GM23338 (cell line): ENCODE measurements around the gene EYS. TPM values are rescaled to one million over a fixed set of nuclear protein-coding genes. Genes with fewer than 3 reads are reported as not detected.

Source experiments
- ATAC-seq: fragments of 200-7000 bp; cut with Tn5 transposase; 3 replicates; pipeline ENCODE4 v1.9.1; 2020
- DNase-seq: peaks from one replicate; pipeline ENCODE4 v3.0.0-alpha.2; 2015; ENCODE audit warnings: low spot score
- H2AFZ ChIP-seq: fragments of 200-600 bp; sonication (generic); 2 replicates; pipeline ENCODE4 v1.8.0; 2016; ENCODE audit warnings: antibody characterized with exemption, mild to moderate bottlenecking, moderate library complexity
- H3F3A ChIP-seq: fragments of 200-600 bp; sonication (generic); replicated peaks from 2 replicates; pipeline ENCODE4 v1.8.0; 2017; ENCODE audit warnings: antibody characterized with exemption, mixed run types, low read depth
- H3K27ac ChIP-seq: fragments of 200-600 bp; sonication (generic); 2 replicates; pipeline ENCODE4 v1.6.1; 2016; ENCODE audit warnings: low read depth
- H3K27me3 ChIP-seq: fragments of 200-600 bp; sonication (generic); 2 replicates; pipeline ENCODE4 v1.8.0; 2016; ENCODE audit warnings: mild to moderate bottlenecking, mixed run types, moderate library complexity; ENCODE audit not compliant: insufficient read depth
- H3K36me3 ChIP-seq: fragments of 200-600 bp; sonication (generic); 2 replicates; pipeline ENCODE4 v1.8.0; 2016; ENCODE audit warnings: mild to moderate bottlenecking; ENCODE audit not compliant: insufficient read depth
- H3K4me1 ChIP-seq: fragments of 200-600 bp; sonication (generic); 2 replicates; pipeline ENCODE4 v1.8.0; 2016; ENCODE audit warnings: mild to moderate bottlenecking, moderate library complexity; ENCODE audit not compliant: insufficient read depth
- H3K4me2 ChIP-seq: fragments of 200-600 bp; sonication (generic); 2 replicates; pipeline ENCODE4 v1.7.1; 2017; ENCODE audit warnings: mixed run types
- H3K4me3 ChIP-seq: fragments of 200-600 bp; sonication (generic); 2 replicates; pipeline ENCODE4 v1.6.1; 2016; ENCODE audit warnings: mixed run types
- H3K79me2 ChIP-seq: fragments of 200-600 bp; sonication (generic); replicated peaks from 2 replicates; pipeline ENCODE4 v1.8.0; 2017; ENCODE audit warnings: mild to moderate bottlenecking; ENCODE audit not compliant: insufficient read depth
- H3K9me2 ChIP-seq: fragments of 200-600 bp; sonication (generic); 2 replicates; pipeline ENCODE4 v1.8.0; 2017; ENCODE audit not compliant: insufficient read depth
- H4K20me1 ChIP-seq: fragments of 200-600 bp; sonication (generic); replicated peaks from 2 replicates; pipeline ENCODE4 v1.8.0; 2017; ENCODE audit warnings: mild to moderate bottlenecking; ENCODE audit not compliant: insufficient read depth
- H3K27ac Mint-ChIP-seq: 2 replicates; pipeline ENCODE4 v1.8.0; 2020; ENCODE audit warnings: inconsistent platforms, mild to moderate bottlenecking, moderate library complexity, mixed read lengths
- H3K27me3 Mint-ChIP-seq: 3 replicates; pipeline ENCODE4 v1.8.0; 2022; ENCODE audit warnings: low read depth, mild to moderate bottlenecking, moderate library complexity, mixed read lengths, inconsistent platforms; ENCODE audit not compliant: insufficient read depth, poor library complexity
- H3K36me3 Mint-ChIP-seq: 3 replicates; pipeline ENCODE4 v1.8.0; 2021; ENCODE audit warnings: low read depth, mild to moderate bottlenecking, inconsistent platforms, moderate library complexity, mixed read lengths
- H3K4me1 Mint-ChIP-seq: 3 replicates; pipeline ENCODE4 v1.8.0; 2020; ENCODE audit warnings: mild to moderate bottlenecking, inconsistent platforms, mixed read lengths
- H3K4me3 Mint-ChIP-seq: 3 replicates; pipeline ENCODE4 v1.8.0; 2021; ENCODE audit warnings: moderate library complexity, mild to moderate bottlenecking, inconsistent platforms, mixed read lengths
- H3K9me3 Mint-ChIP-seq: 3 replicates; pipeline ENCODE4 v1.8.0; 2020; ENCODE audit warnings: moderate library complexity, mild to moderate bottlenecking, inconsistent platforms, mixed read lengths
- CREB1 ChIP-seq: fragments of 250-450 bp; sonication (Bioruptor Pico); IDR thresholded peaks from 2 replicates; pipeline ENCODE4 v1.5.0; 2020; ENCODE audit warnings: low read depth, mild to moderate bottlenecking, moderate library complexity
- CTCF ChIP-seq, 2 experiments: fragments of 200-600 bp in 1 of 2; sonication (generic) in 1 of 2; conservative IDR thresholded peaks; 2 replicates each; pipeline versions ENCODE4 v1.5.1 to v1.6.1; 2016 to 2017; ENCODE audit warnings: antibody characterized with exemption in 2 of 2, low read depth in 2 of 2, mild to moderate bottlenecking in 2 of 2, moderate library complexity in 1 of 2
- ETS1 ChIP-seq: IDR thresholded peaks from 2 replicates; pipeline ENCODE4 v1.6.1; 2016; ENCODE audit warnings: antibody characterized with exemption
- EZH2 ChIP-seq: fragments of 200-600 bp; sonication (generic); IDR thresholded peaks from one replicate; pipeline ENCODE4 v1.8.0; 2017; ENCODE audit warnings: antibody characterized with exemption, mild to moderate bottlenecking, low read depth; ENCODE audit not compliant: unreplicated experiment
- EZH2phosphoT487 ChIP-seq: fragments of 200-600 bp; sonication (generic); IDR thresholded peaks from one replicate; pipeline ENCODE4 v1.8.1; 2018; ENCODE audit warnings: antibody characterized with exemption; ENCODE audit not compliant: unreplicated experiment
- JUNB ChIP-seq: IDR thresholded peaks from one replicate; pipeline ENCODE4 v1.6.1; 2016; ENCODE audit warnings: antibody characterized with exemption; ENCODE audit not compliant: unreplicated experiment
- NANOG ChIP-seq: IDR thresholded peaks from 2 replicates; pipeline ENCODE4 v1.6.1; 2016; ENCODE audit warnings: antibody characterized with exemption, borderline replicate concordance
- POLR2AphosphoS5 ChIP-seq: IDR thresholded peaks from 2 replicates; pipeline ENCODE4 v1.6.1; 2016; ENCODE audit warnings: antibody characterized with exemption, low read depth
- REST ChIP-seq: IDR thresholded peaks from one replicate; pipeline ENCODE4 v1.6.1; 2018; ENCODE audit warnings: antibody characterized with exemption; ENCODE audit not compliant: unreplicated experiment
- STAT1 ChIP-seq: IDR thresholded peaks from one replicate; pipeline ENCODE4 v1.6.1; 2016; ENCODE audit warnings: antibody characterized with exemption; ENCODE audit not compliant: unreplicated experiment
- ZNF114 ChIP-seq: fragments of 250-450 bp; sonication (Bioruptor Pico); IDR thresholded peaks from 2 replicates; pipeline ENCODE4 v1.5.0; 2020; ENCODE audit warnings: mild to moderate bottlenecking, moderate library complexity
- ZNF331 ChIP-seq: fragments of 250-450 bp; sonication (Bioruptor Pico); IDR thresholded peaks from 2 replicates; pipeline ENCODE4 v1.5.0; 2020; ENCODE audit warnings: low read depth, mild to moderate bottlenecking, moderate library complexity
- ZNF462 ChIP-seq: fragments of 250-450 bp; sonication (Bioruptor Pico); IDR thresholded peaks from 2 replicates; pipeline ENCODE4 v1.5.0; 2020; ENCODE audit warnings: mild to moderate bottlenecking, moderate library complexity
- polyA plus RNA-seq: library from polyadenylated mRNA; unstranded; fragments of >200 nt; fragmentation: Nextera tagmentation; extraction: Ambion mirVana; gene quantifications from 2 replicates; pipeline ENCODE4 v1.2.1, GENCODE V29; 2016
- total RNA-seq: library from RNA; depleted of rRNA; stranded (reverse); fragments of >200 nt; shearing (Covaris generic); gene quantifications from 2 replicates; pipeline ENCODE4 v1.2.3, GENCODE V29; 2014

EYS gene
- total and polyA plus RNA-seq, 2 experiments from 2014 or later, result 0.38 to 0.52 TPM

GRCh38 chr6:65045801-65046200 lies 661.2 kb downstream of the EYS start:
- no peaks in the 10 kb centered on the region for H4K20me1 ChIP-seq
- Mint-ChIP-seq H3K27me3 (no peaks in the 10 kb centered on the region), H3K9me3 (peaks cover 4% of the 10 kb centered on the region; the same call in 1 of the 3 replicates), H3K27ac (no peak overlapping the region), H3K36me3 (no peaks in the 10 kb centered on the region), H3K4me1 (no peaks in the 10 kb centered on the region), H3K4me3 (no peak overlapping the region)
- H3K36me3 ChIP-seq, result no peaks in the 10 kb centered on the region
- no peak overlapping the region for H3K4me3 ChIP-seq
- DNase-seq, result no peak
- no peak overlapping the region for H3K4me2 ChIP-seq
- no peaks in the 10 kb centered on the region for H3K79me2 ChIP-seq
- no peaks in the 10 kb centered on the region for H3K4me1 ChIP-seq
- H3K27ac ChIP-seq, result no peak overlapping the region
- H3F3A ChIP-seq, result no peaks in the 10 kb centered on the region
- ATAC-seq, result no peak
- H3K27me3 ChIP-seq, result no peaks in the 10 kb centered on the region
- no peaks in the 10 kb centered on the region for H3K9me2 ChIP-seq
- no peak overlapping the region for H2AFZ ChIP-seq
- TF ChIP-seq ETS1 (no peak), ZNF462 (CRISPR knock-in tag) (no peak), POLR2AphosphoS5 (no peak), STAT1 (no peak), CTCF (conservative IDR thresholded peaks at IDR 0.05; ENCODE audit: low read depth in 2 of 2) (no peak), REST (no peak), EZH2phosphoT487 (no peak), ZNF331 (CRISPR knock-in tag) (no peak), CREB1 (CRISPR knock-in tag) (no peak), NANOG (no peak), EZH2 (no peak), JUNB (no peak), ZNF114 (no peak)
